Left renal cortex interstitium (tissue), 4 donors: Measurements from ENCODE around the gene LRRN4. TPM values are rescaled to one million over a fixed set of nuclear protein-coding genes. Genes with fewer than 3 reads are reported as not detected.

Source experiments
- polyA plus RNA-seq, 4 donors: library from polyadenylated mRNA; unstranded; fragments of 120-200 nt; gene quantifications; one replicate each; pipeline ENCODE4 v1.2.1, GENCODE V29; 2013; ENCODE audit not compliant: insufficient read length in 4 of 4

LRRN4 gene
- polyA plus RNA-seq, 4 donors: 8.8 to 20.2 (median 13.9) TPM

Other genes starting within 250 kb of the LRRN4 start
- gene CHGB, start 142.6 kb downstream of the LRRN4 start, polyA plus RNA-seq: 1 to 10 TPM; 3.0 to 4.9 (median 3.5) TPM
- gene TRMT6, start 103.5 kb downstream of the LRRN4 start, polyA plus RNA-seq: 10 to 100 TPM; 16.2 to 20.2 (median 18.6) TPM
- gene MCM8, start 103.4 kb downstream of the LRRN4 start, polyA plus RNA-seq: 10 to 100 TPM; 11.2 to 20.3 (median 14.8) TPM
- 10 to 100 TPM; 72.8 to 85.0 (median 80.0) TPM for gene CRLS1, start 47.9 kb downstream of the LRRN4 start, polyA plus RNA-seq
- gene FERMT1, start 69.0 kb upstream of the LRRN4 start, polyA plus RNA-seq: 1 to 10 TPM; 2.6 to 4.5 (median 3.2) TPM